Esophagus muscularis mucosa (tissue), 4 donors: ENCODE results near the gene VPS29. TPM values are rescaled to one million over a fixed set of nuclear protein-coding genes. Genes with fewer than 3 reads are reported as not detected.
"Not testable (repeated sequence)": the region's sequence is repeated elsewhere in the genome, so short reads cannot be mapped to it uniquely, and the experiment has no call there.

ENCODE experiments used
- DNase-seq: peaks from one replicate; pipeline ENCODE4 v3.0.0-alpha.2; 2017; ENCODE audit errors: extremely low spot score
- H3K27ac ChIP-seq, 4 donors: fragments of 200-600 bp; sonication (generic); replicated peaks in 1 of 4; 1 replicate in 3 of 4; 2 replicates in 1 of 4; pipeline ENCODE4 v1.5.1; 2016 to 2019; ENCODE audit warnings: mild to moderate bottlenecking in 1 of 4
- H3K27me3 ChIP-seq, 4 donors: fragments of 200-600 bp; sonication (generic); one replicate each; pipeline versions ENCODE4 v1.5.1 to v1.6.0; 2016 to 2019
- H3K36me3 ChIP-seq, 4 donors: fragments of 200-600 bp; sonication (generic); one replicate each; pipeline ENCODE4 v1.5.1; 2016 to 2019
- H3K4me1 ChIP-seq, 4 donors: fragments of 200-600 bp; sonication (generic); one replicate each; pipeline ENCODE4 v1.5.1; 2016 to 2019
- H3K4me3 ChIP-seq, 4 donors: fragments of 200-600 bp; sonication (generic); 1 replicate in 2 of 4; 2 replicates in 2 of 4; pipeline ENCODE4 v1.5.1; 2016 to 2019; ENCODE audit warnings: mild to moderate bottlenecking in 4 of 4, moderate library complexity in 1 of 4
- H3K9me3 ChIP-seq, 4 donors: fragments of 200-600 bp; sonication (generic); 1 replicate in 3 of 4; 2 replicates in 1 of 4; pipeline ENCODE4 v1.5.1; 2016 to 2019
- EP300 ChIP-seq: sonication (generic); formaldehyde crosslinking; IDR thresholded peaks from one replicate; pipeline ENCODE4 v1.6.1; 2017; ENCODE audit warnings: antibody characterized with exemption
- POLR2A ChIP-seq: fragments of 450-650 bp; IDR thresholded peaks from one replicate; pipeline ENCODE4 v1.6.1; 2017; ENCODE audit warnings: antibody characterized with exemption, moderate library complexity, mild to moderate bottlenecking, low read depth
- POLR2AphosphoS5 ChIP-seq, 2 donors: sonication (generic); formaldehyde crosslinking; IDR thresholded peaks; one replicate each; pipeline ENCODE4 v1.6.1; 2017; ENCODE audit warnings: antibody characterized with exemption in 2 of 2
- WGBS: methylation state at CpG from one replicate; pipeline ENCODE4 v1.1.5; 2018; 5-methylcytosine and 5-hydroxymethylcytosine counted together
- intact Hi-C: fragments of 100-400 bp; cut with DNase I; formaldehyde crosslinking; loops from one replicate; pipeline ENCODE4 v1.15.1; 2023
- total RNA-seq, 4 donors: library from RNA; depleted of rRNA; stranded (reverse); fragments of >200 nt; gene quantifications; one replicate each; pipeline versions ENCODE4 v1.1.0 to v1.2.1, GENCODE V29; 2016
- TF ChIP-seq, protein P1 (sequence below), 3 experiments: fragments of 200-600 bp in 2 of 3; fragments of 450-650 bp in 1 of 3; sonication (generic) in 2 of 3; IDR thresholded peaks; one replicate each; pipeline ENCODE4 v1.5.1; 2017 to 2019; ENCODE audit warnings: antibody characterized with exemption in 3 of 3, mild to moderate bottlenecking in 2 of 3, moderate library complexity in 1 of 3

The VPS29 gene
- total RNA-seq, 4 donors from 2014 or later: 126 to 166 (median 156) TPM

DNA sequence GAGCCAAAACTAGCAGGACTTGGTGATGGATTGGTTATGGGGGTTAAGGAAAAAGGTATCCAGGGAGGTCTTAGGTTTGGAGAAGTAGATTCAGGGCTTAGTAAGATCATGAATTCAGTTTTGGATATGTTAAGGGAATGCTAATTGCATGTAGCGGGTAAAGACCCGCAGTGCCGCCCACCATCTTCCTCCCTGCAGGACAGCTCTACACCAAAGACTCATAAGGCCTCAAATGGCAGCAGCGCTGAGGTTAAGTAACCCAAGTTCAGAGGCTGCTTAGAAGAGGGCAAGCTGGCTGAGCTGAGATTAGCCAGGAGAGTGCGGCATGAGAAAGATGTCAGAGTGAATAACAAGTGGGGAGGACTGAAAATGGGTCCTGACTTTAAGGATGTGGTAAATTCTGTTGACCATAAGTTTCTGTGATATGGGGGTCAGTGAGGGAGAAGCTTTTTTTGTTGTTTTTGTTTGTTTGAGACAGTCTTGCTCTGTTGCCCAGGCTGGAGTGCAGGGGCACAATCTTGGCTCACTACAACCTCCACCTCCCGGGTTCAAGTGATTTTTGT, 26.4 kb upstream of the VPS29 start:
- intact Hi-C loops: no loop called here
- H3K36me3 ChIP-seq: peaks cover 0 to 14% (median 3%) of the 10 kb centered on the region in 4 donors
- WGBS: 92% methylated on average over 6 of the region's 6 CpGs
- H3K4me3 ChIP-seq: no peak overlapping the region
- TF ChIP-seq EP300: no peak
- TF ChIP-seq POLR2A: no peak
- TF ChIP-seq, protein P1, sequence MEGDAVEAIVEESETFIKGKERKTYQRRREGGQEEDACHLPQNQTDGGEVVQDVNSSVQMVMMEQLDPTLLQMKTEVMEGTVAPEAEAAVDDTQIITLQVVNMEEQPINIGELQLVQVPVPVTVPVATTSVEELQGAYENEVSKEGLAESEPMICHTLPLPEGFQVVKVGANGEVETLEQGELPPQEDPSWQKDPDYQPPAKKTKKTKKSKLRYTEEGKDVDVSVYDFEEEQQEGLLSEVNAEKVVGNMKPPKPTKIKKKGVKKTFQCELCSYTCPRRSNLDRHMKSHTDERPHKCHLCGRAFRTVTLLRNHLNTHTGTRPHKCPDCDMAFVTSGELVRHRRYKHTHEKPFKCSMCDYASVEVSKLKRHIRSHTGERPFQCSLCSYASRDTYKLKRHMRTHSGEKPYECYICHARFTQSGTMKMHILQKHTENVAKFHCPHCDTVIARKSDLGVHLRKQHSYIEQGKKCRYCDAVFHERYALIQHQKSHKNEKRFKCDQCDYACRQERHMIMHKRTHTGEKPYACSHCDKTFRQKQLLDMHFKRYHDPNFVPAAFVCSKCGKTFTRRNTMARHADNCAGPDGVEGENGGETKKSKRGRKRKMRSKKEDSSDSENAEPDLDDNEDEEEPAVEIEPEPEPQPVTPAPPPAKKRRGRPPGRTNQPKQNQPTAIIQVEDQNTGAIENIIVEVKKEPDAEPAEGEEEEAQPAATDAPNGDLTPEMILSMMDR (IDR thresholded peaks at IDR 0.05): no peak
- no peak for TF ChIP-seq POLR2AphosphoS5 (IDR thresholded peaks at IDR 0.05)
- peaks cover 25 to 33% (median 31%) of the 10 kb centered on the region in 4 donors for H3K4me1 ChIP-seq
- no peaks in the 10 kb centered on the region for H3K27me3 ChIP-seq
- no peak overlapping the region for H3K27ac ChIP-seq
- H3K9me3 ChIP-seq: no peaks in the 10 kb centered on the region
- no peak for DNase-seq

DNA sequence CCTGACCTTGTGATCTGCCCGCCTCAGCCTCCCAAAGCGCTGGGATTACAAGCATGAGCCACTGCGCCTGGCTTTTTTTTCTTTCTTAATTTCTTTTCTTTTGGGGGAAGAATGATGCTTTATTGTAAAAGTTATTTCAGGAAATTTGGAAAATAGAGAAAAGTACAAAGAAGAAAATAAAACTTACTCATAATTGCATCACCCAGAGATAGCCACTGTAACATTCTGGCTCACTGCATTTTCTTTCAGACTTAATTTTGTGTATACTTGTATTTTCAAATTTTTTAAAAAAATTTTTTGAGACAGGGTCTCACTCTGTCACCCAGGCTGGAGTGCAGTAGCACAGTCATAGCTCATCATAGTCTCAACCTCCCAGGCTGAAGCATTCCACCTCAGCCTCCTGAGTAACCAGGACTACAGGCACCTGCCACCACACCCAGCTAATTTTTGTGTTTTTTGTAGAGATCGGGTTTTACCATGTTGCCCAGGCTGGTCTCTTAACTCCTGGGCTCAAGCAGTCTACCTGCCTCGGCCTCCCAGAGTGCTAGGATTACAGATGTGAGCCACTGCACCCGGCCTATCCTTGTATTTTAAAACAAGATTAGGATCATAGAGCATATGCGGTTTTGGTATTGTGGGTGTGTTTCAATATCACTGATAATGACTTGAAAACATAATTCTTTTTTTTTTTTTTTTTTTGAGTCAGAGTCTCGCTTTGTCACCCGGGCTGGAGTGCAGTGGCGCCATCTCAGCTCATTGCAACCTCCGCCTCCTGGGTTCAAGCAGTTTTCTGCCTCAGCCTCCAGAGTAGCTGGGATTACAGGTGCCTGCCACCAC, 19.2 kb upstream of the VPS29 start:
- H3K27ac ChIP-seq, H3K4me3 ChIP-seq, H3K9me3 ChIP-seq, intact Hi-C loops, H3K36me3 ChIP-seq, H3K27me3 ChIP-seq, H3K4me1 ChIP-seq: not testable (repeated sequence)
- 80% methylated on average over 11 of the region's 11 CpGs for WGBS
- DNase-seq: peak; percentile 5

DNA sequence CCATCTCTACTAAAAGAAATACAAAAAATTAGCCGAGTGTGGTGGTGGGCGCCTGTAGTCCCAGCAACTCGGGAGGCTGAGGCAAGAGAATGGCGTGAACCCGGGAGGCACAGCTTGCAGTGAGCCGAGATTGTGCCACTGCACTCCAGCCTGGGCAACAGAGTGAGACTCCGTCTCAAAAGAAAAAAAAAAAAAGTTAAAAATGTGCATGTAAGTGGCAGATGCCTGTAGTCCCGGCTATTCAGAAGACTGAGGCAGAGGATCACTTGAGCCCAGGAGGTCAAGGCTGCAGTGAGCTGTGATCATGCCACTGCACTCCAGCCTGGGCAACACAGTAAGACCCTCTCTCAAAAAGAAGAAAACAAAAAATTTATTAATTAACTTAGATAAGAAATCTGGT, 16.1 kb upstream of the VPS29 start:
- WGBS: 96% methylated on average over 8 of the region's 8 CpGs
- H3K36me3 ChIP-seq, H3K9me3 ChIP-seq, H3K27me3 ChIP-seq, H3K4me3 ChIP-seq, DNase-seq, H3K27ac ChIP-seq, H3K4me1 ChIP-seq, intact Hi-C loops: not testable (repeated sequence)

DNA sequence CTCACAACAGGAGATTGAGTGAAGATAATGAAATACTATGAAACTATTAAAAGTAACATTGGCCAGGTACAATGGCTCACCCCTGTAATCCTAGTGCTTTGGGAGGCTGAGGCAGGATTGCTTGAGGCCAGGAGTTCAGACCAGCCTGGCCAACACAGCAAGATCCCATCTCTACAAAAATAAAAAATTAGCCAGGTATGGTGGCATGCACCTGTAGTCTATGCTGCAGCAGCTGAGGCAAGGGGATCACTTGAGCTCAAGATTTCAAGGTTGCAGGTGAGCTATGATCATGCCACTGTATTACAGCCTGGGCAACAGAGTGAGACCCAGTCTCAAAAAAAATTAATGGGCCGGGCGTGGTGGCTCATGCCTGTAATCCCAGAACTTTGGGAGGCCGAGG, 15.1 kb upstream of the VPS29 start:
- no peaks in the 10 kb centered on the region for H3K36me3 ChIP-seq
- no peak for DNase-seq
- H3K4me3 ChIP-seq: no peak overlapping the region
- intact Hi-C loops: no loop called here
- peaks cover 0 to 10% (median 6%) of the 10 kb centered on the region in 4 donors for H3K4me1 ChIP-seq
- 90% methylated on average over 3 of the region's 3 CpGs for whole genome bisulfite sequencing
- no peaks in the 10 kb centered on the region for H3K9me3 ChIP-seq
- no peak overlapping the region for H3K27ac ChIP-seq
- no peaks in the 10 kb centered on the region for H3K27me3 ChIP-seq
- TF ChIP-seq, protein P1 (IDR thresholded peaks at IDR 0.05): no peak
- TF ChIP-seq POLR2AphosphoS5 (IDR thresholded peaks at IDR 0.05) (no peak), POLR2A (no peak), EP300 (no peak)

DNA sequence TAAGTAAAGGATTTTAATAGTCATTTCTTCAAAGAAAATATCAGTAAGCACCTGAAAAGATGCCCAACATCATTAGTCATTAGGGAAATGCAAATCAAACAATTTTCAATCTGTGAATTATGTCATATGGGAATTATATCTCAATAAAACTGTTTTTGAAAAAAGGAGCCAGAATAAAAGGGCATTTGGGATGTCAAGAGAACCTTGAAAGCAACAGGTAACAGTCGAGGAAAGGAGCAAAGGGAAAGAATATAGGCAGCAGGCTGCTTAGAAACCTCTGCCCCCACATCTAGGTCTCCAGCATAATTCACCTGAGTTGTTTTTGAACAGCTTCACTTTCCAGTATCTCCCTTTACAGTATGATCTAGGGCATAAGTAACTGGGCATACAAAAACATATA, 12.5 kb upstream of the VPS29 start:
- Histone ChIP-seq H3K27me3 (no peaks in the 10 kb centered on the region), H3K36me3 (no peaks in the 10 kb centered on the region), H3K4me3 (no peak overlapping the region), H3K9me3 (no peaks in the 10 kb centered on the region), H3K27ac (no peak overlapping the region), H3K4me1 (peaks cover 0 to 10% (median 6%) of the 10 kb centered on the region in 4 donors)
- intact Hi-C loops: no loop called here
- DNase-seq: no peak
- TF ChIP-seq, protein P1 (IDR thresholded peaks at IDR 0.05): no peak
- TF ChIP-seq POLR2AphosphoS5 (IDR thresholded peaks at IDR 0.05) (no peak), POLR2A (no peak), EP300 (no peak)
- WGBS: 70% methylated on average over 1 of the region's 1 CpG
